HEK293 (cell line): ENCODE results near the gene LITAFD.

Experiments
- CTCF ChIA-PET: fragments of 350-600 bp; formaldehyde crosslinking; extraction: SDS; loops from one replicate; lab custom pipeline; 2021; ENCODE audit warnings: antibody characterized with exemption; lab: Yijun Ruan, JAX
- POLR2A ChIA-PET: fragments of 300-600 bp; formaldehyde crosslinking; extraction: SDS; loops from one replicate; lab custom pipeline; 2020; ENCODE audit warnings: antibody characterized with exemption, inconsistent platforms; lab: Yijun Ruan, JAX
- H3K27ac ChIP-seq: fragments of 200-500 bp; sonication (Bioruptor generic); 2 replicates; pipeline ENCODE4 v1.5.1; 2014; ENCODE audit warnings: low read depth, low read length, control low read depth, inconsistent platforms; ENCODE audit errors: extremely low read depth
- H3K36me3 ChIP-seq, 2 experiments: fragments of 200-500 bp in 1 of 2; sonication (Bioruptor generic) in 1 of 2; 1 replicate in 1 of 2; 2 replicates in 1 of 2; pipeline ENCODE4 v1.5.1; 2014 to 2017; ENCODE audit warnings: inconsistent platforms in 2 of 2, low read length in 2 of 2; ENCODE audit not compliant: control insufficient read depth in 2 of 2, insufficient read depth in 1 of 2
- H3K4me1 ChIP-seq: fragments of 200-500 bp; sonication (Bioruptor generic); 2 replicates; pipeline ENCODE4 v1.5.1; 2014; ENCODE audit warnings: mild to moderate bottlenecking, low read length, inconsistent platforms; ENCODE audit not compliant: control insufficient read depth, insufficient read depth
- H3K4me3 ChIP-seq: 2 replicates; pipeline ENCODE4 v1.5.1; 2011; ENCODE audit warnings: low read depth, mild to moderate bottlenecking, control low read depth, low read length, moderate library complexity
- H3K9me3 ChIP-seq: fragments of 200-500 bp; sonication (Bioruptor generic); 2 replicates; pipeline ENCODE4 v1.5.1; 2014; ENCODE audit warnings: low read depth, low read length, inconsistent platforms; ENCODE audit not compliant: control insufficient read depth, insufficient read depth
- HOXA7 ChIP-seq: sonication (generic); formaldehyde crosslinking; IDR thresholded peaks from 2 replicates; pipeline ENCODE4 v1.8.1; 2022; ENCODE audit warnings: missing genetic modification reagents, borderline replicate concordance
- KLF9 ChIP-seq: fragments of 450-650 bp; formaldehyde crosslinking; IDR thresholded peaks from 2 replicates; pipeline ENCODE4 v1.5.1; 2016; ENCODE audit warnings: missing biosample characterization, missing genetic modification characterization, low read depth
- ZBTB7A ChIP-seq: fragments of 450-650 bp; formaldehyde crosslinking; IDR thresholded peaks from 2 replicates; pipeline ENCODE4 v1.5.1; 2016; ENCODE audit warnings: low read depth, missing biosample characterization, missing genetic modification characterization
- ZNF112 ChIP-seq: fragments of 450-650 bp; formaldehyde crosslinking; IDR thresholded peaks from 2 replicates; pipeline ENCODE4 v1.5.0; 2017; ENCODE audit warnings: missing biosample characterization, missing genetic modification characterization
- ZNF132 ChIP-seq: fragments of 450-650 bp; formaldehyde crosslinking; IDR thresholded peaks from 2 replicates; pipeline ENCODE4 v1.5.1; 2017; ENCODE audit warnings: missing biosample characterization, missing genetic modification characterization, borderline replicate concordance
- ZNF157 ChIP-seq: fragments of 450-650 bp; formaldehyde crosslinking; IDR thresholded peaks from 2 replicates; pipeline ENCODE4 v1.5.1; 2016; ENCODE audit warnings: missing biosample characterization, missing genetic modification characterization
- ZNF19 ChIP-seq: fragments of 450-650 bp; formaldehyde crosslinking; IDR thresholded peaks from 2 replicates; pipeline ENCODE4; 2016; ENCODE audit warnings: missing biosample characterization, missing genetic modification characterization, low read depth
- ZNF211 ChIP-seq: fragments of 450-650 bp; formaldehyde crosslinking; IDR thresholded peaks from 2 replicates; pipeline ENCODE4 v1.5.1; 2016; ENCODE audit warnings: low read depth, missing biosample characterization, missing genetic modification characterization
- ZNF23 ChIP-seq: fragments of 450-650 bp; formaldehyde crosslinking; IDR thresholded peaks from 2 replicates; pipeline ENCODE4 v1.5.1; 2016; ENCODE audit warnings: missing biosample characterization, missing genetic modification characterization, borderline replicate concordance
- ZNF530 ChIP-seq: fragments of 450-650 bp; formaldehyde crosslinking; IDR thresholded peaks from 2 replicates; pipeline ENCODE4 v1.5.1; 2016; ENCODE audit warnings: low read depth, missing biosample characterization, missing genetic modification characterization
- ZNF548 ChIP-seq: fragments of 450-650 bp; formaldehyde crosslinking; IDR thresholded peaks from 2 replicates; pipeline ENCODE4 v1.5.1; 2016; ENCODE audit warnings: missing biosample characterization, missing genetic modification characterization
- ZNF600 ChIP-seq: fragments of 450-650 bp; formaldehyde crosslinking; IDR thresholded peaks from 2 replicates; pipeline ENCODE4 v1.5.1; 2016; ENCODE audit warnings: missing biosample characterization, missing genetic modification characterization
- ZNF610 ChIP-seq: fragments of 450-650 bp; formaldehyde crosslinking; IDR thresholded peaks from 2 replicates; pipeline ENCODE4 v1.5.1; 2016; ENCODE audit warnings: missing biosample characterization, missing genetic modification characterization, borderline replicate concordance
- ZNF776 ChIP-seq: fragments of 450-650 bp; formaldehyde crosslinking; IDR thresholded peaks from 2 replicates; pipeline ENCODE4 v1.5.0; 2017; ENCODE audit warnings: missing biosample characterization, missing genetic modification characterization, borderline replicate concordance
- TF ChIP-seq, protein P1 (sequence below): fragments of 450-650 bp; formaldehyde crosslinking; IDR thresholded peaks from 2 replicates; pipeline ENCODE4 v1.5.1; 2016; ENCODE audit warnings: missing biosample characterization, missing genetic modification characterization
- TF ChIP-seq, protein P2 (sequence below): fragments of 450-650 bp; formaldehyde crosslinking; conservative IDR thresholded peaks from 2 replicates; pipeline ENCODE4 v1.5.1; 2016; ENCODE audit warnings: low read depth, missing biosample characterization, missing genetic modification characterization
- TF ChIP-seq, protein P3 (sequence below): fragments of 450-650 bp; formaldehyde crosslinking; IDR thresholded peaks from 2 replicates; pipeline ENCODE4 v1.5.1; 2016; ENCODE audit warnings: missing biosample characterization, missing genetic modification characterization
- TF ChIP-seq, protein P4 (sequence below): fragments of 450-650 bp; formaldehyde crosslinking; IDR thresholded peaks from 2 replicates; pipeline ENCODE4 v1.5.1; 2016; ENCODE audit warnings: missing biosample characterization, missing genetic modification characterization
- TF ChIP-seq, protein P5 (sequence below): fragments of 450-650 bp; formaldehyde crosslinking; IDR thresholded peaks from 2 replicates; pipeline ENCODE4 v1.5.1; 2016; ENCODE audit warnings: missing biosample characterization, missing genetic modification characterization

Gene LITAFD

DNA sequence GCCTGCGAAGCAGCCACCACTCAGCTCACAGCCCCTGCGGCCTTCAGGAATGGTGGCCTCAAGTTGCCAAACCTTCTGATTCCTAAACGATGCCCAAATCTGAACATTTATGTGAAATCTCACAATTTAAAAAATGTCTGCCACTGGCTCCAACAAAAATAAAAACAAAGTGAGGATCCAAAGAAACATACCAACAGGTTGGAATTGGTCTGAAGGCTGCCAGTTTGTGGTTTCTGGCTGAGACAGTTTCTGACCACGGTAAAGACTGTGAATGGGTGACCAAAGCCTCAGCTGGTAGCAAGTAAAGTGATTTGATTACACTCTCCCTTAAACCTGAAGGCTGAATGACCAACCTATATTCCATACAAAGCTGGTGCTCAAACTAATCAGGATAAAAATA is 24.9 kb downstream of the LITAFD start:
- CTCF ChIA-PET = interaction anchor here (0.5 to 1.9 kb wide), 2 partner anchors 38 to 102 kb away, joined by 3 to 18 read pairs; no protein-coding TSS in a partner anchor
- TF ChIP-seq ZNF600 (tag by site-specific recombination) = no peak
- TF ChIP-seq, protein P1, sequence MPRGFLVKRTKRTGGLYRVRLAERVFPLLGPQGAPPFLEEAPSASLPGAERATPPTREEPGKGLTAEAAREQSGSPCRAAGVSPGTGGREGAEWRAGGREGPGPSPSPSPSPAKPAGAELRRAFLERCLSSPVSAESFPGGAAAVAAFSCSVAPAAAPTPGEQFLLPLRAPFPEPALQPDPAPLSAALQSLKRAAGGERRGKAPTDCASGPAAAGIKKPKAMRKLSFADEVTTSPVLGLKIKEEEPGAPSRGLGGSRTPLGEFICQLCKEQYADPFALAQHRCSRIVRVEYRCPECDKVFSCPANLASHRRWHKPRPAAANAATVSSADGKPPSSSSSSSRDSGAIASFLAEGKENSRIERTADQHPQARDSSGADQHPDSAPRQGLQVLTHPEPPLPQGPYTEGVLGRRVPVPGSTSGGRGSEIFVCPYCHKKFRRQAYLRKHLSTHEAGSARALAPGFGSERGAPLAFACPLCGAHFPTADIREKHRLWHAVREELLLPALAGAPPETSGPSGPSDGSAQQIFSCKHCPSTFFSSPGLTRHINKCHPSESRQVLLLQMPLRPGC = no peak
- TF ChIP-seq, protein P2, sequence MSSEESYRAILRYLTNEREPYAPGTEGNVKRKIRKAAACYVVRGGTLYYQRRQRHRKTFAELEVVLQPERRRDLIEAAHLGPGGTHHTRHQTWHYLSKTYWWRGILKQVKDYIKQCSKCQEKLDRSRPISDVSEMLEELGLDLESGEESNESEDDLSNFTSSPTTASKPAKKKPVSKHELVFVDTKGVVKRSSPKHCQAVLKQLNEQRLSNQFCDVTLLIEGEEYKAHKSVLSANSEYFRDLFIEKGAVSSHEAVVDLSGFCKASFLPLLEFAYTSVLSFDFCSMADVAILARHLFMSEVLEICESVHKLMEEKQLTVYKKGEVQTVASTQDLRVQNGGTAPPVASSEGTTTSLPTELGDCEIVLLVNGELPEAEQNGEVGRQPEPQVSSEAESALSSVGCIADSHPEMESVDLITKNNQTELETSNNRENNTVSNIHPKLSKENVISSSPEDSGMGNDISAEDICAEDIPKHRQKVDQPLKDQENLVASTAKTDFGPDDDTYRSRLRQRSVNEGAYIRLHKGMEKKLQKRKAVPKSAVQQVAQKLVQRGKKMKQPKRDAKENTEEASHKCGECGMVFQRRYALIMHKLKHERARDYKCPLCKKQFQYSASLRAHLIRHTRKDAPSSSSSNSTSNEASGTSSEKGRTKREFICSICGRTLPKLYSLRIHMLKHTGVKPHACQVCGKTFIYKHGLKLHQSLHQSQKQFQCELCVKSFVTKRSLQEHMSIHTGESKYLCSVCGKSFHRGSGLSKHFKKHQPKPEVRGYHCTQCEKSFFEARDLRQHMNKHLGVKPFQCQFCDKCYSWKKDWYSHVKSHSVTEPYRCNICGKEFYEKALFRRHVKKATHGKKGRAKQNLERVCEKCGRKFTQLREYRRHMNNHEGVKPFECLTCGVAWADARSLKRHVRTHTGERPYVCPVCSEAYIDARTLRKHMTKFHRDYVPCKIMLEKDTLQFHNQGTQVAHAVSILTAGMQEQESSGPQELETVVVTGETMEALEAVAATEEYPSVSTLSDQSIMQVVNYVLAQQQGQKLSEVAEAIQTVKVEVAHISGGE = no peak
- no peak for TF ChIP-seq ZNF19
- no peak for TF ChIP-seq ZNF530 (tag by site-specific recombination)
- TF ChIP-seq ZNF610 = no peak
- no peak for TF ChIP-seq ZNF211
- TF ChIP-seq ZNF132 = no peak
- TF ChIP-seq, protein P3, sequence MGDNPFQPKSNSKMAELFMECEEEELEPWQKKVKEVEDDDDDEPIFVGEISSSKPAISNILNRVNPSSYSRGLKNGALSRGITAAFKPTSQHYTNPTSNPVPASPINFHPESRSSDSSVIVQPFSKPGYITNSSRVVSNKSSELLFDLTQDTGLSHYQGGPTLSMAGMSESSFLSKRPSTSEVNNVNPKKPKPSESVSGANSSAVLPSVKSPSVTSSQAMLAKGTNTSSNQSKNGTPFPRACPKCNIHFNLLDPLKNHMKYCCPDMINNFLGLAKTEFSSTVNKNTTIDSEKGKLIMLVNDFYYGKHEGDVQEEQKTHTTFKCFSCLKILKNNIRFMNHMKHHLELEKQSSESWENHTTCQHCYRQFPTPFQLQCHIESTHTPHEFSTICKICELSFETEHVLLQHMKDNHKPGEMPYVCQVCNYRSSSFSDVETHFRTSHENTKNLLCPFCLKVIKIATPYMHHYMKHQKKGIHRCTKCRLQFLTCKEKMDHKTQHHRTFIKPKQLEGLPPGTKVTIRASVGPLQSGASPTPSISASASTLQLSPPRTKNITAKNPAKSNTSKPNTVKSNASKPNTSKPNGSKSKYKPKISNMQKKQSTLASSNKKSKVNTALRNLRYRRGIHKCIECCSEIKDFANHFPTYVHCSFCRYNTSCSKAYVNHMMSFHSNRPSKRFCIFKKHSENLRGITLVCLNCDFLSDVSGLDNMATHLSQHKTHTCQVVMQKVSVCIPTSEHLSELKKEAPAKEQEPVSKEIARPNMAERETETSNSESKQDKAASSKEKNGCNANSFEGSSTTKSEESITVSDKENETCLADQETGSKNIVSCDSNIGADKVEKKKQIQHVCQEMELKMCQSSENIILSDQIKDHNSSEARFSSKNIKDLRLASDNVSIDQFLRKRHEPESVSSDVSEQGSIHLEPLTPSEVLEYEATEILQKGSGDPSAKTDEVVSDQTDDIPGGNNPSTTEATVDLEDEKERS (tag by site-specific recombination) = no peak
- TF ChIP-seq KLF9 = no peak
- TF ChIP-seq, protein P4, sequence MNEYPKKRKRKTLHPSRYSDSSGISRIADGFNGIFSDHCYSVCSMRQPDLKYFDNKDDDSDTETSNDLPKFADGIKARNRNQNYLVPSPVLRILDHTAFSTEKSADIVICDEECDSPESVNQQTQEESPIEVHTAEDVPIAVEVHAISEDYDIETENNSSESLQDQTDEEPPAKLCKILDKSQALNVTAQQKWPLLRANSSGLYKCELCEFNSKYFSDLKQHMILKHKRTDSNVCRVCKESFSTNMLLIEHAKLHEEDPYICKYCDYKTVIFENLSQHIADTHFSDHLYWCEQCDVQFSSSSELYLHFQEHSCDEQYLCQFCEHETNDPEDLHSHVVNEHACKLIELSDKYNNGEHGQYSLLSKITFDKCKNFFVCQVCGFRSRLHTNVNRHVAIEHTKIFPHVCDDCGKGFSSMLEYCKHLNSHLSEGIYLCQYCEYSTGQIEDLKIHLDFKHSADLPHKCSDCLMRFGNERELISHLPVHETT (tag by site-specific recombination) = no peak
- TF ChIP-seq, protein P5, sequence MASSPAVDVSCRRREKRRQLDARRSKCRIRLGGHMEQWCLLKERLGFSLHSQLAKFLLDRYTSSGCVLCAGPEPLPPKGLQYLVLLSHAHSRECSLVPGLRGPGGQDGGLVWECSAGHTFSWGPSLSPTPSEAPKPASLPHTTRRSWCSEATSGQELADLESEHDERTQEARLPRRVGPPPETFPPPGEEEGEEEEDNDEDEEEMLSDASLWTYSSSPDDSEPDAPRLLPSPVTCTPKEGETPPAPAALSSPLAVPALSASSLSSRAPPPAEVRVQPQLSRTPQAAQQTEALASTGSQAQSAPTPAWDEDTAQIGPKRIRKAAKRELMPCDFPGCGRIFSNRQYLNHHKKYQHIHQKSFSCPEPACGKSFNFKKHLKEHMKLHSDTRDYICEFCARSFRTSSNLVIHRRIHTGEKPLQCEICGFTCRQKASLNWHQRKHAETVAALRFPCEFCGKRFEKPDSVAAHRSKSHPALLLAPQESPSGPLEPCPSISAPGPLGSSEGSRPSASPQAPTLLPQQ = no peak
- TF ChIP-seq ZNF157 = no peak
- no peak for TF ChIP-seq ZNF776 (tag by site-specific recombination)
- no peak for TF ChIP-seq ZBTB7A (tag by site-specific recombination)
- no peak for TF ChIP-seq ZNF23 (tag by site-specific recombination)
- no peak for TF ChIP-seq ZNF548 (tag by site-specific recombination)
- no peak for TF ChIP-seq HOXA7 (CRISPR knock-in tag)
- TF ChIP-seq ZNF112 (tag by site-specific recombination) = no peak
- TF ChIP-seq, all 188 proteins: peak for 0
- Histone ChIP-seq H3K27ac (no peak overlapping the region), H3K9me3 (no peaks in the 10 kb centered on the region), H3K4me1 (no peaks in the 10 kb centered on the region), H3K4me3 (no peak overlapping the region), H3K36me3 (peaks cover 31 to 96% of the 10 kb centered on the region in 2 experiments)
- POLR2A ChIA-PET = no interaction called here
